GM19193 (cell line): ENCODE measurements around the gene KMT2A.

Experiments used
- POLR2A ChIP-seq: IDR thresholded peaks from 4 replicates; pipeline ENCODE4 v1.6.1; 2011; ENCODE audit not compliant: insufficient read depth, insufficient read length; ENCODE audit errors: extremely low read depth

KMT2A gene

GRCh38 chr11:118430956-118431355, 5.3 kb upstream of the KMT2A start:
- no peak for TF ChIP-seq POLR2A

GRCh38 chr11:118434123-118434552, 2.2 kb upstream of the KMT2A start:
- no peak for TF ChIP-seq POLR2A

DNA sequence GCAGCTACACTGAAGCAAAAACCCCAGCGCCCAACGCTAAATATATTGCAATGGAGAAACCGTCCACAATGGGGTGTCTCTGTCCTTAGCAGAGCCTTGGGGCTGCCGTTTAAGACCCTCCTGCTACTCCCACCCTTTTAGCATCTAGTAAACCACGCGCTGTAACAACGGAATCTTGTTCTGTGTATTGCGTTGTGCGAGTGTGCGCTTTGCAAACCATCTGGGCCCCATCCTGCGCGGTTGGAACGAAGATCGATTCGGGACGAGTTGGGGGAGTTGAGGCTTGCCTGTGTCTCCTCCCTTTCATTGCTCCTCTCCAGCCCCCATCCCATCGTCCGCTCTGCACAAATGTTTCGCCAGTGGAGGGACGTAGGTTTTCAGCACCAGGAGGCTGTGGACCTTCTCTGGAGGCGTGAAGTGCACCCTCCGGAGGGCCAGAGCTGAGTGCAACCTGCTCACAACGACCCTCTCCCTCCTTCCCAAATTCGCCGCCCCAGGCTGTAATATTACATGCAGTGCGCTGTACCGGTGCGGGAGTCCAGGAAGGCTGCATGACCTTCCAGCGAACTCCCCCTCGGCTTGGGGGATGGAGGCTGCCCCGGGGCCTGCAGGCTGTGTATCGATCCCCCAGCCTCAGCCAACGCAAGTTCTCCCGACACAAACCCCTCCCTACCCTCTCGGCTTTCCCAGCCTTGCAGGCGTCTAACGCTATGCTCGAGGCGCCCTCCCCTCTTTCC, 1.6 kb upstream of the KMT2A start:
- TF ChIP-seq POLR2A, result no peak

GRCh38 chr11:118435290-118435892, 901 bp upstream of the KMT2A start:
- peak; percentile 68 for TF ChIP-seq POLR2A

DNA sequence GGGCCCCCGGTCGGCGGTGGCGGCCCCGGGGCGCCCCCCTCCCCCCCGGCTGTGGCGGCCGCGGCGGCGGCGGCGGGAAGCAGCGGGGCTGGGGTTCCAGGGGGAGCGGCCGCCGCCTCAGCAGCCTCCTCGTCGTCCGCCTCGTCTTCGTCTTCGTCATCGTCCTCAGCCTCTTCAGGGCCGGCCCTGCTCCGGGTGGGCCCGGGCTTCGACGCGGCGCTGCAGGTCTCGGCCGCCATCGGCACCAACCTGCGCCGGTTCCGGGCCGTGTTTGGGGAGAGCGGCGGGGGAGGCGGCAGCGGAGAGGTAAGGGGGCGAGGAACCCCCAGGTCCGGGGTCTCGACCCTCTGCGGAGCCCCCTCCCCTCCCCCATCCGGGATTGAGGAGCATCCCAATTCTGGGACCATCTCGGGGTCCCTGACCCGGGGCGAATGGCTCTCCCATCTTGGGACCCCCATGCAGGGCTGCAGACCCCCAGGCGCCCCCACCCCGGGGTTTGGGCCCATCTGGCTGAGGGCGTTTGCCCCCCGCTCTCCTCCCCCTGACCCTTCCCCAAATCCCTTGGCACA, 431 bp downstream of the KMT2A start:
- TF ChIP-seq POLR2A, result no peak

DNA sequence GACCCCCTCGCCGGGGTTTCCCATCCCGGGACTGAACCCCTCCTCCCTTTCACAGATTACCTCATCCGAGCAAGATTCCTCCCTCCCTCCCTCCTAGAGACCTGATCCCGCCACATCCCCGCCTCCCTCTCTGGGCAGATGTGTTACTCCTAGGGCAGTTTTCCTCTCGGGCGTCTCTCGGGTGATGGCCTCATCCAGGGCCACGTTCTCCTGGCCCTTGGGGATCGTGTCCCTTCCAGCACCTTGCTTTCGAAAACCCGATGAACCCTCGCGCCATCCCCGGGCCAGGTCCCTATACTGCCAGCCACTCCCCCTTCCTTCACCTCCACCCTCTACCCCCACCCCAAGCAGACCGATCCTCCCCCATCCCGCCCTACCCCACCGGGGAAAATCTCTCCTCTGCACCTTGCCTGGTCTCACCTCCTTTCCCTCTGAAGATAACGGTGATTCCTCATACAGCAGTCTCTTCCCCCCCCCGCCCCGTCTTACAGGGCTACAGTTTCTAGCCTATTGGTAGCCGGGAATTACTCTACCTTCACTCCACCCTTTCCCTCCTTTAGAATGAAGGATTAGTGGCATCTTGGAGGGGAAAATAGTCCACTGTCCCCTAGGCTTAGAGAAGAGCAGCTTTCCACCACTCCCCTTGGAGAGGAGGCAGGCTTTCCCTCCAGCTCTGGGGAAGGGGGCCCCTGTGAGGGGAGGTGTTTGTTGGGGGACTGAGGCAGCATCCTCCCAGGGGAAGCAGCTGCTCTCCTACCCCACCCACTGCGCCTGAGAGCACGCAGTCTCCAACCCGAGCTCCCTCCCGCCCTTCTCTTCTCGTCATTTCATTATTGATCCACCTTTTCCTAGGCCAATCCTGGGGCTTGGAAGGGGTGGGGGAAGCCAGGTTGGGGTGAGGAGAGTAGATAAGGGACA, 1.2 kb downstream of the KMT2A start:
- TF ChIP-seq POLR2A, result no peak

GRCh38 chr11:118438314-118438931, 2.1 kb downstream of the KMT2A start:
- TF ChIP-seq POLR2A, result no peak

DNA sequence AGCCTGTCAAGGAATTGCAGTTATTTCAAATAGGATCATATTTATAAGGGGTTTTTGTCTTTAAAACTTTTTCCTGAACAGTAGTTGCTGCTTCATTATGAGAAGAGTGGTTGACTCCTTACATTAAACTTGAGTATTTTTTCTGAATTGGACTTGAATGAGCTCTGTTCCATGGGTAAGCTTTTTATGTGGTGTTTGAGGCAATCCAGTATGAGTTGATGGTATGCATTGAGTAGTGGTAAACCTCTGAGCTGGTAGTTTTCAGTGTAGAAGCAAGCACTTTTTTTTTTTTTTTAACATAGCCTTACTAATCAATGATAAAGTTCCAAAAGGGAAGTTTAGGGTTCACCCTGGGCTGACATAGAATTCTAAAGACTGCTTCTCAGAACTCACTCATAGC, 3.4 kb downstream of the KMT2A start:
- TF ChIP-seq POLR2A, result no peak

DNA sequence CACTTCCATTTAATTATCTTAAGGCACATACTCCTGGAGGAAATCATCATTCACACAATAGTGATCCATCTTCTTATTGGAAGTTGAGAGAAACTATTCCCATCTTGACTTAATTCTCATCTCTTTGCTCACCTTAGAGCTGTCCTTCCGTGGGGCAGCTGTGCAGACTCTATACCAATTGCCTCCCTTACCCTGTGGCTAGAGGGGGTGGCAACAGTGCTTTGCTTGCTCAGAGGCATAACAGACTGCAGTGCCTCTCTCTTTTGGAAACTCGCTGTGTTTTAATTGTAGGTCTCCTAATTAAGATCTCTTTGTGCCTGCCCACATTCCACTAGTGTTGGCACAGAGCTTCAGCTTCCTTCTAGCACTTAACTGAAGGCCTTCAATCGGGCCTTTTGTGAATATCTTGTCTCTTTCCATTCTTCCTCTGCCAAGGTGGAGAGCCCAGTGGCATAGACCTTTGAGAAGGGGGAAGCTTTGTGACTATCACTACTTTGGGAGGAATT, 5.5 kb downstream of the KMT2A start:
- TF ChIP-seq POLR2A, result no peak

- TF ChIP-seq POLR2A, result no peak
Measured at GRCh38 chr11:118442301-118442700, 6.0 kb downstream of the KMT2A start.

DNA sequence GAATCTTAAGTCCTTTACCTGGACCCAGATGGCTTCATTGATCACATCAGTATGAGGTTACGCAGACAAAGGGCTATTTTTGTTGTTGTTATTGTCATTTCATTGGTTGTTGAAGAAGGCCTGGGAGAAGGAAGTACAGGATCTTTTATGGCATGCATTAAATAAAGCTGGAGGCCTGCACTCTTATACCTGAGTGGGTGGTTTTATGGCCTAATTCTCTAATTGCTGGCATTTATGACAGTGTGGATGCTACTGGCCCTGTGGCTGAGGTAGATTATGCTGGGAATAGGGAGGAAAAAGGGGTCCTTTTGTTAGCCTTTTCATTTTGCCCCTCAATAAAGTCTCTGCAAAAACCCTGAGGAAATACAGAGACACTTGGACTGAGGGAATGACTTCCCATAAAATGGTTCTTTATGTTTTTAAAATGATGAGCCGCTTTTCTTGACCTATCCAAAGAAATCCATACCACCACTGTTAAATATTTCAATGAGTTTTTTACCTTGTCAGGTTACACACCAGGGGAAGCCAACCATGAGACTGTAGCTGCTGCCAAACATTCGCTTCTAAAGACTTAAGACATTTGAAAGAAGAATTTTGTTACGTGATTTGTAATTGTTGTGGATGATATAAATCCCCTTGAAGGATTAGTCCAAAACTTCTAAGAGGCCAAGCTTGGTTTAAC, 6.8 kb downstream of the KMT2A start:
- TF ChIP-seq POLR2A, result no peak

DNA sequence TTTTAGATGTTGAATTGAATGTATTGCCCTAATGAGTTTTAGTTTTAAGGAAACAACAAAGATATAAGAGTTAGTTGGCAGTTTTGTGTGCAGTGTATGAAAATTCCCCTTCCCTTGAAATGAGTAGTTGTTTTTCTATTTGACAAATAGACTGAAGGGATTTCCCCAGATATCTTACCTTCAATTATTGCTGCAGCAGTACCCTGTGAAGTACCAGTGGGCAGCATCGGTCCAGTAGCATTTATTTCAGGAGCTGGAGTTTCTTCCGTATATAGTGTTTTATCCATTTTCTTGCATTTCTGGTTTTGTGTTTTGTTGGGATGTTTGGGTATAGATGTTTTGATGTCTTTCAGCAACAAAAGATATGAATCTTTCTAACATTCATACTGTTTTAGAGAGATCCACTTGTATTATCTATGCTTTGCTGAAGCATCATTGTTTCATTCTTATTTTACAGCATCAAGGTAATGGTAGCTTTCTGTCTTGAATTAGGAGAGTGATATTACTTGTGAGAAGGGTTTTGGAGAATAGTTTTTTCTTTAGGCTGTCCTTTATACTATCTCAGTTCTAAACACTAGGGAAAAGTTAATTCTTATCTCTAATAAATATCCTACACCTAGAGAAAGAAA, 7.4 kb downstream of the KMT2A start:
- TF ChIP-seq POLR2A, result no peak

DNA sequence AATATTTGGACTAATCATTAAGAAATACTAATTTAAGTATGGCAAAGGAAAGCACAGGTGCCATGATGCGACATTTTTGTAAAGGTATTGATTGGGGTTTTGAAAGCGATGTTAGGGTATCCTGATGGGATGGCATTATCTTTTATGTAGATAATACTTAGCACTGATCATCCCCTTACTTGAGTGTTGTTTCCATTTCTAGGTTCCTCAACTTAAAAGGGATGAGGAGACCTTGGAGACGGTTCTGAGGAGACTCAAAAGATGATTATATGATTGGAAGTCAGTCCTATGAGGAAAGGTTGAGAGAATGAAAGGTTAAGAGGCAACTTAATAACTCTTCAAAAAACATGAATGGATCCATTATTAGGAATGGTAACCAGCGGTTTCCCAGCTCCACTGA, 11.1 kb downstream of the KMT2A start:
- TF ChIP-seq POLR2A, result no peak
